C4-2B (cell line): ENCODE measurements around the gene MDM4.

Source experiments
- ZFX ChIP-seq: fragments of 450-650 bp; IDR thresholded peaks from 2 replicates; pipeline ENCODE4 v1.6.1; 2017
- TF ChIP-seq, protein P1 (sequence below): fragments of 450-650 bp; conservative IDR thresholded peaks from 2 replicates; pipeline ENCODE4 v1.5.1; 2017; ENCODE audit warnings: mild to moderate bottlenecking

DNA sequence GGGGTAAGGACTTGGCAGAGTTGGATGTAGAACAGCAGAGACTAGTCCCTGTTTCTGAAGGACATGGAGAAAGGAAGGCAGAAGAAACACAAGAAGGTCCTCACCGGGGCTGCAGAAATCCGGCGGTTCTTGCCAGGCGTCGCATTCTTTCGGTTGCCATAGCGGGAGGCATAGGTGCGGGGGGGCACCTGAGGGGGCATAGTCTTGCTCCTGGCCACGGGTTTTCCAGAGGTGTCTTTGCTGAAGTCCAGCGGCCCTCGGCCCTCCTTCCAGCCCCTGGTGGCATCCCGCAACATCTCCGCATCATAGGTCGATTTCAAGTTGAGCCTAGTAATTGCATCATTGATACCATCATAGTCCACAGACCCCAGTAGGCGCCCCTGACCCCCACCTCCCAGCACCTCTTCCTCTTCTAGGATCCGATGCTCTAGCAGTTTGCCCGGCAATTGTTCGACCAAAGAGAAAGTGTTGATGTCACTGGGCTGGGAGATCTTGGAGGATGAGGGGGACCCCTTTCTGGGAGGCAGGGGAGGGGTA lies 47.4 kb upstream of the MDM4 start:
- TF ChIP-seq, protein P1, sequence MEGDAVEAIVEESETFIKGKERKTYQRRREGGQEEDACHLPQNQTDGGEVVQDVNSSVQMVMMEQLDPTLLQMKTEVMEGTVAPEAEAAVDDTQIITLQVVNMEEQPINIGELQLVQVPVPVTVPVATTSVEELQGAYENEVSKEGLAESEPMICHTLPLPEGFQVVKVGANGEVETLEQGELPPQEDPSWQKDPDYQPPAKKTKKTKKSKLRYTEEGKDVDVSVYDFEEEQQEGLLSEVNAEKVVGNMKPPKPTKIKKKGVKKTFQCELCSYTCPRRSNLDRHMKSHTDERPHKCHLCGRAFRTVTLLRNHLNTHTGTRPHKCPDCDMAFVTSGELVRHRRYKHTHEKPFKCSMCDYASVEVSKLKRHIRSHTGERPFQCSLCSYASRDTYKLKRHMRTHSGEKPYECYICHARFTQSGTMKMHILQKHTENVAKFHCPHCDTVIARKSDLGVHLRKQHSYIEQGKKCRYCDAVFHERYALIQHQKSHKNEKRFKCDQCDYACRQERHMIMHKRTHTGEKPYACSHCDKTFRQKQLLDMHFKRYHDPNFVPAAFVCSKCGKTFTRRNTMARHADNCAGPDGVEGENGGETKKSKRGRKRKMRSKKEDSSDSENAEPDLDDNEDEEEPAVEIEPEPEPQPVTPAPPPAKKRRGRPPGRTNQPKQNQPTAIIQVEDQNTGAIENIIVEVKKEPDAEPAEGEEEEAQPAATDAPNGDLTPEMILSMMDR, result no peak
- TF ChIP-seq ZFX, result no peak
